ENCODE results near the gene C5. TPM values are rescaled to one million over a fixed set of nuclear protein-coding genes. Genes with fewer than 3 reads are reported as not detected.

C5 gene
- total and polyA plus RNA-seq, 9 of the 15 experiments (the other 6 are each of a cell fraction or from before 2014, with no cell fraction given), result 0.08 to 0.91 (median 0.42) TPM

DNA sequence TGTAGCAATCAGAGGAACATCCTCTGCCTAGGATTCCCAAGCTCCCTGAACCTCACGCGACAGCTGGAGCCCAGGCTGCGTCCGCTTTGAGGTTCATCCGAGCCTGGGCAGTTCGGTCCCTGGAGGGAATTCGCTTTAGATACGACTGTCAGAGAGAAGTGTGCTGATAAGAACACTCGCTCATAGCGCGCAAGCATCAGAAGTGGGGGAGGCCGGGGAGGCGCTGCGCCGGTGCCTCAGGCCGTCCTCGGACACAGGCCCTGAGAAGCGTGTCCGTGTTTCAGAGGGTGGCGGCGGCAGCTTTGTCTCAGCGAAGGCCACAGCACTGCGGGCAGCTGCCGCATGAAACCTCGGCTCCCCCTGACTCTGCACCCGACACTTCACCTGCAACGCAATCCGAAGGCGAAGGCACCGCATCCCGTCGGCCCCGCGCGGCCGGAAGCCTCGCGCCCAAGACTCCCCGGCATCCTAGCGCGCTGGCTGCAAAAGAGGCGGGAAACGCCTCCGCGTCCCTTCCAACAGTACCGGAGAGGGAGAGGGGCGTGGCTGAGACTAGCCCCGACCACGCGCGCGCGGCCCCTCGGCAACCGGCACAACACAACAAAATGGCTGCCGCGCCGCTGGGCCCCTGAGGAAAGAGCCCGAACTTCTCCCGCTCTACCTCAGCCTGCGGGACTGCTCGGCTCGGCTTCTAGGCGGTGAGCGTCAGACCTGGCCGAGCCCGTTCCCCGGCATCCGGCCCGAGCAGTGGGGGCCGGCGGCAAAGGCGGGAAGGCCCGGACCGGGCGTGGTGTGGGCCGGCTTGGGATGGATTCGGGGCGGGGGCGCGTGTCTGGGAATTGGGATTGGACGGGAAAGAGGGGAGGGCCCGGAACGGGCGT, 24.5 kb upstream of the C5 start, which contains the start of gene CNTRL:
CNTRL (plus strand) TSS at position 586 of the 881 bp plus-strand sequence. CDS start 13,372 bp downstream, outside the sequence.
- Histone ChIP-seq H3K4me3 (peak within 1 kb of the TSS; percentile 81), H3K27me3 (ENCODE audit: control insufficient read depth in 2 of 2, insufficient read depth in 2 of 2, low read length in 2 of 2) (no peaks in the 10 kb centered on the region), H4K20me1 (replicated peaks; ENCODE audit: control insufficient read depth, insufficient read depth, low read length) (no peaks in the 10 kb centered on the region), H3K9ac (ENCODE audit: insufficient read depth in 1 of 2, low read depth in 2 of 2, low read length in 2 of 2) (peak within 1 kb of the TSS; percentile 84 to 94), H3K79me2 (ENCODE audit: control insufficient read depth, insufficient read depth, low read length) (peaks cover 14% of the 10 kb centered on the region), H3K27ac (ENCODE audit: extremely low read depth, low read depth, low read length) (peak within 1 kb of the TSS; percentile 93), H2AFZ (ENCODE audit: low read depth, low read length) (peak within 1 kb of the TSS; percentile 98), H3K4me1 (replicated peaks in 1 of 2; ENCODE audit: control insufficient read depth in 2 of 2, insufficient read depth in 2 of 2, low read length in 2 of 2) (peaks cover 7 to 20% of the 10 kb centered on the region in 2 experiments; a peak in 4 of 5 replicates), H3K9me1 (ENCODE audit: control insufficient read depth, insufficient read depth, low read length) (no peaks in the 10 kb centered on the region), H3K4me2 (ENCODE audit: insufficient read depth, low read length) (peak within 1 kb of the TSS; percentile 98), H3K36me3 (ENCODE audit: control insufficient read depth, insufficient read depth, low read length) (no peaks in the 10 kb centered on the region), H3K9me3 (replicated peaks; ENCODE audit: control insufficient read depth, insufficient read depth, low read depth, low read length) (no peaks in the 10 kb centered on the region)
- in situ Hi-C loops (cut with MboI), result no loop called here
- ATAC-seq, result peak; percentile 94
- under 1% methylated on average over 81 of the region's 85 CpGs for WGBS (ENCODE audit: insufficient coverage, low coverage, missing lambda C conversion rate)
- ChIA-PET POLR2A (interaction anchor here (0.6 to 1.2 kb wide), 3 partner anchors 47 to 95 kb away, joined by 3 to 4 read pairs (median 3); no protein-coding TSS in a partner anchor), CTCF (ENCODE audit: low intra/inter-chr PET ratio) (interaction anchor here (0.6 kb wide), 1 partner anchor 23 kb away, joined by 7 read pairs; no protein-coding TSS in a partner anchor)
- peak; percentile 81 for FAIRE-seq
- intact Hi-C loops (cut with micrococcal nuclease), result loop anchor here (2.0 to 10.0 kb wide), 2 partner anchors 46 to 200 kb away; partner anchors contain the start of gene PHF19
- BruUV-seq (replicated peaks), result TSS peak; percentile 83
- DNase-seq (ENCODE audit: extremely low read depth in 1 of 4, low spot score in 3 of 4), result peak; percentile 86 to 95 (median 86)
- TF ChIP-seq, protein P1, sequence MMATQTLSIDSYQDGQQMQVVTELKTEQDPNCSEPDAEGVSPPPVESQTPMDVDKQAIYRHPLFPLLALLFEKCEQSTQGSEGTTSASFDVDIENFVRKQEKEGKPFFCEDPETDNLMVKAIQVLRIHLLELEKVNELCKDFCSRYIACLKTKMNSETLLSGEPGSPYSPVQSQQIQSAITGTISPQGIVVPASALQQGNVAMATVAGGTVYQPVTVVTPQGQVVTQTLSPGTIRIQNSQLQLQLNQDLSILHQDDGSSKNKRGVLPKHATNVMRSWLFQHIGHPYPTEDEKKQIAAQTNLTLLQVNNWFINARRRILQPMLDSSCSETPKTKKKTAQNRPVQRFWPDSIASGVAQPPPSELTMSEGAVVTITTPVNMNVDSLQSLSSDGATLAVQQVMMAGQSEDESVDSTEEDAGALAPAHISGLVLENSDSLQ (IDR thresholded peaks at IDR 0.05), result peak; percentile 54
- TF ChIP-seq HNRNPUL1 (IDR thresholded peaks at IDR 0.05; ENCODE audit: low read length) (no peak), SNIP1 (IDR thresholded peaks at IDR 0.05; ENCODE audit: low read depth) (peak; percentile 86), KAT8 (IDR thresholded peaks at IDR 0.05; ENCODE audit: low read depth) (no peak), HDAC1 (IDR thresholded peaks at IDR 0.05) (peak in 1 of 2 experiments; percentile 83; a peak in 2 of 4 replicates), CBX1 (IDR thresholded peaks at IDR 0.05; ENCODE audit: low read depth) (peak; percentile 93; the same call in 1 of the 2 replicates), MAFF (IDR thresholded peaks at IDR 0.05; ENCODE audit: low read length) (no peak), ZNF347 (CRISPR knock-in tag; IDR thresholded peaks at IDR 0.05; ENCODE audit: low read depth) (no peak), ZNF436 (CRISPR knock-in tag; IDR thresholded peaks at IDR 0.05) (no peak), ZNF586 (CRISPR knock-in tag; conservative IDR thresholded peaks at IDR 0.05) (no peak), ZFP30 (CRISPR knock-in tag; IDR thresholded peaks at IDR 0.05; ENCODE audit: borderline replicate concordance) (no peak), HDAC3 (IDR thresholded peaks at IDR 0.05; ENCODE audit: borderline replicate concordance, partially characterized antibody) (no peak), MAFK (IDR thresholded peaks at IDR 0.05; ENCODE audit: low read length) (no peak), FOXJ3 (CRISPR knock-in tag; IDR thresholded peaks at IDR 0.05) (peak; percentile 82), KLF6 (CRISPR knock-in tag; IDR thresholded peaks at IDR 0.05; ENCODE audit: borderline replicate concordance) (peak; percentile 51; the same call in 1 of the 2 replicates)
- TF ChIP-seq, protein P2, sequence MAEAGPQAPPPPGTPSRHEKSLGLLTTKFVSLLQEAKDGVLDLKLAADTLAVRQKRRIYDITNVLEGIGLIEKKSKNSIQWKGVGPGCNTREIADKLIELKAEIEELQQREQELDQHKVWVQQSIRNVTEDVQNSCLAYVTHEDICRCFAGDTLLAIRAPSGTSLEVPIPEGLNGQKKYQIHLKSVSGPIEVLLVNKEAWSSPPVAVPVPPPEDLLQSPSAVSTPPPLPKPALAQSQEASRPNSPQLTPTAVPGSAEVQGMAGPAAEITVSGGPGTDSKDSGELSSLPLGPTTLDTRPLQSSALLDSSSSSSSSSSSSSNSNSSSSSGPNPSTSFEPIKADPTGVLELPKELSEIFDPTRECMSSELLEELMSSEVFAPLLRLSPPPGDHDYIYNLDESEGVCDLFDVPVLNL (CRISPR knock-in tag; IDR thresholded peaks at IDR 0.05; ENCODE audit: low read depth), result peak; percentile 82
- TF ChIP-seq, protein P3, sequence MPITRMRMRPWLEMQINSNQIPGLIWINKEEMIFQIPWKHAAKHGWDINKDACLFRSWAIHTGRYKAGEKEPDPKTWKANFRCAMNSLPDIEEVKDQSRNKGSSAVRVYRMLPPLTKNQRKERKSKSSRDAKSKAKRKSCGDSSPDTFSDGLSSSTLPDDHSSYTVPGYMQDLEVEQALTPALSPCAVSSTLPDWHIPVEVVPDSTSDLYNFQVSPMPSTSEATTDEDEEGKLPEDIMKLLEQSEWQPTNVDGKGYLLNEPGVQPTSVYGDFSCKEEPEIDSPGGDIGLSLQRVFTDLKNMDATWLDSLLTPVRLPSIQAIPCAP (CRISPR knock-in tag; IDR thresholded peaks at IDR 0.05; ENCODE audit: borderline replicate concordance), result peak; percentile 93; the same call in 1 of the 2 replicates
